Natural killer cell (primary cell): ENCODE measurements around the gene TMEM169. TPM values are rescaled to one million over a fixed set of nuclear protein-coding genes. Genes with fewer than 3 reads are reported as not detected.

Experiments
- ATAC-seq, 3 donors: fragments of 150-1000 bp in 2 of 3; fragments of 200-7000 bp in 1 of 3; cut with Tn5 transposase; 1 replicate in 1 of 3; 2 replicates in 2 of 3; pipeline ENCODE4 v1.10.0; 2021; ENCODE audit warnings: mild to moderate bottlenecking in 2 of 3, moderate library complexity in 2 of 3
- DNase-seq, 2 donors: peaks; one replicate each; pipeline versions ENCODE4 v3.0.0 to v3.0.0-alpha.2; 2013 to 2021; ENCODE audit warnings: mixed read lengths in 1 of 2
- H3K27ac ChIP-seq: one replicate; pipeline ENCODE4 v1.5.1; 2013; ENCODE audit warnings: mild to moderate bottlenecking, low read length
- H3K27me3 ChIP-seq: one replicate; pipeline ENCODE4 v1.6.1; 2013; ENCODE audit warnings: low read length; ENCODE audit not compliant: control insufficient read depth, insufficient read depth
- H3K36me3 ChIP-seq: one replicate; pipeline ENCODE4 v1.6.1; 2013; ENCODE audit warnings: low read length; ENCODE audit not compliant: control insufficient read depth, insufficient read depth
- H3K4me1 ChIP-seq: one replicate; pipeline ENCODE4 v1.6.1; 2013; ENCODE audit warnings: low read length; ENCODE audit not compliant: control insufficient read depth, insufficient read depth
- H3K4me3 ChIP-seq: one replicate; pipeline ENCODE4 v1.5.1; 2013; ENCODE audit warnings: low read length
- H3K9me3 ChIP-seq: one replicate; pipeline ENCODE4 v1.6.1; 2013; ENCODE audit warnings: low read length; ENCODE audit not compliant: control insufficient read depth, insufficient read depth
- H3K27ac Mint-ChIP-seq, 2 donors: one replicate each; pipeline ENCODE4 v1.8.0; 2022; ENCODE audit warnings: mild to moderate bottlenecking in 2 of 2, mixed read lengths in 2 of 2, moderate library complexity in 1 of 2
- H3K27me3 Mint-ChIP-seq, 2 donors: one replicate each; pipeline ENCODE4 v1.8.0; 2022; ENCODE audit warnings: low read depth in 2 of 2, mixed read lengths in 2 of 2
- H3K36me3 Mint-ChIP-seq: one replicate; pipeline ENCODE4 v1.8.0; 2022; ENCODE audit warnings: mixed read lengths
- H3K4me1 Mint-ChIP-seq, 2 donors: one replicate each; pipeline ENCODE4 v1.8.0; 2022; ENCODE audit warnings: mixed read lengths in 2 of 2
- H3K4me3 Mint-ChIP-seq: one replicate; pipeline ENCODE4 v1.8.0; 2022; ENCODE audit warnings: mild to moderate bottlenecking, moderate library complexity, mixed read lengths
- H3K9me3 Mint-ChIP-seq, 2 donors: one replicate each; pipeline ENCODE4 v1.8.0; 2022; ENCODE audit warnings: mixed read lengths in 2 of 2
- CTCF ChIP-seq: fragments of 200-600 bp; IDR thresholded peaks from one replicate; pipeline ENCODE4 v1.8.0; 2022; ENCODE audit warnings: antibody characterized with exemption
- WGBS: methylation state at CpG from one replicate; pipeline ENCODE4 v1.1.7; 2013; ENCODE audit warnings: missing lambda C conversion rate; ENCODE audit not compliant: insufficient coverage; 5-methylcytosine and 5-hydroxymethylcytosine counted together
- intact Hi-C: fragments of 100-400 bp; cut with micrococcal nuclease; formaldehyde crosslinking; loops from one replicate; pipeline ENCODE4 v1.14.2; 2022
- total RNA-seq, 4 donors: library from RNA; stranded (reverse); fragments of 120-200 nt in 1 of 4; gene quantifications; one replicate each; pipeline versions ENCODE4 v1.2.3 to v1.2.4, GENCODE V29; 2013 to 2022

Gene TMEM169
- total RNA-seq, 3 donors from 2014 or later (not counting 1 experiment from before 2014, with no cell fraction given), result 0.68 to 1.5 (median 0.98) TPM

GRCh38 chr2:216090369-216090786 lies 8.7 kb downstream of the TMEM169 start:
- peak; percentile 49 to 88 (median 79) for ATAC-seq
- intact Hi-C loops, result no loop called here
- Histone ChIP-seq H3K4me3 (no peak overlapping the region), H3K36me3 (no peaks in the 10 kb centered on the region), H3K9me3 (no peaks in the 10 kb centered on the region), H3K27ac (peak overlapping the region; percentile 52), H3K27me3 (no peaks in the 10 kb centered on the region), H3K4me1 (peaks cover 5% of the 10 kb centered on the region)
- Mint-ChIP-seq H3K27ac (peak overlapping the region; percentile 16 to 72), H3K9me3 (no peaks in the 10 kb centered on the region), H3K4me3 (peak overlapping the region; percentile 52), H3K36me3 (no peaks in the 10 kb centered on the region), H3K27me3 (no peaks in the 10 kb centered on the region), H3K4me1 (peaks cover 15 to 18% of the 10 kb centered on the region in 2 donors)
- no peak for TF ChIP-seq CTCF
- no CpG with 5 or more reads among the region's 1 CpG for WGBS
- no peak for DNase-seq

GRCh38 chr2:216092646-216093045 lies 10.9 kb downstream of the TMEM169 start:
- Histone ChIP-seq H3K4me3 (no peak overlapping the region), H3K9me3 (no peaks in the 10 kb centered on the region), H3K27ac (no peak overlapping the region), H3K4me1 (peaks cover 3% of the 10 kb centered on the region), H3K27me3 (no peaks in the 10 kb centered on the region), H3K36me3 (no peaks in the 10 kb centered on the region)
- Mint-ChIP-seq H3K9me3 (no peaks in the 10 kb centered on the region), H3K27me3 (no peaks in the 10 kb centered on the region), H3K27ac (peak overlapping the region in 1 of 2 donors; percentile 13), H3K36me3 (no peaks in the 10 kb centered on the region), H3K4me3 (no peak overlapping the region), H3K4me1 (peaks cover 13% of the 10 kb centered on the region in 2 donors)
- no peak for DNase-seq
- intact Hi-C loops, result no loop called here
- TF ChIP-seq CTCF, result no peak
- no peak for ATAC-seq
- WGBS, result 84% methylated on average over 2 of the region's 2 CpGs

- intact Hi-C loops, result no loop called here
- Histone ChIP-seq H3K27me3 (no peaks in the 10 kb centered on the region), H3K4me1 (peaks cover 3% of the 10 kb centered on the region), H3K9me3 (no peaks in the 10 kb centered on the region), H3K36me3 (no peaks in the 10 kb centered on the region), H3K27ac (no peak overlapping the region), H3K4me3 (no peak overlapping the region)
- no peak for ATAC-seq
- WGBS, result 82% methylated on average over 3 of the region's 3 CpGs
- no peak for DNase-seq
- H3K27ac Mint-ChIP-seq, result no peak overlapping the region
- H3K9me3 Mint-ChIP-seq, result no peaks in the 10 kb centered on the region
- H3K4me3 Mint-ChIP-seq, result no peak overlapping the region
- no peak for TF ChIP-seq CTCF
- no peaks in the 10 kb centered on the region for H3K36me3 Mint-ChIP-seq
- peaks cover 11 to 12% of the 10 kb centered on the region in 2 donors for H3K4me1 Mint-ChIP-seq
- no peaks in the 10 kb centered on the region for H3K27me3 Mint-ChIP-seq
Observed at GRCh38 chr2:216094701-216095100, 13.0 kb downstream of the TMEM169 start.
